KMS-11 (cell line): ENCODE results near the gene NPW.
A peak's percentile ranks its signal among the peaks of the same experiment; 100 is the strongest.

ENCODE experiments used
- H2AFZ ChIP-seq: fragments of 200-600 bp; sonication (generic); 2 replicates; pipeline ENCODE4 v1.6.1; 2016; ENCODE audit warnings: antibody characterized with exemption, mixed run types, low read depth
- H3K27ac ChIP-seq: fragments of 200-600 bp; sonication (generic); 2 replicates; pipeline ENCODE4 v1.6.1; 2016; ENCODE audit warnings: mild to moderate bottlenecking, mixed run types
- H3K27me3 ChIP-seq: fragments of 200-600 bp; sonication (generic); 2 replicates; pipeline ENCODE4 v1.6.1; 2017; ENCODE audit warnings: mild to moderate bottlenecking, low read depth, mixed run types, moderate library complexity; ENCODE audit not compliant: insufficient read depth
- H3K36me3 ChIP-seq: fragments of 200-600 bp; sonication (generic); 2 replicates; pipeline ENCODE4 v1.6.1; 2017; ENCODE audit warnings: mild to moderate bottlenecking, mixed run types; ENCODE audit not compliant: insufficient read depth
- H3K4me1 ChIP-seq: fragments of 200-600 bp; sonication (generic); 2 replicates; pipeline ENCODE4 v1.6.1; 2016; ENCODE audit warnings: mild to moderate bottlenecking, low read depth, mixed run types; ENCODE audit not compliant: poor library complexity, severe bottlenecking
- H3K4me2 ChIP-seq: fragments of 200-600 bp; sonication (generic); 2 replicates; pipeline ENCODE4 v1.7.0; 2016; ENCODE audit warnings: mild to moderate bottlenecking, mixed run types
- H3K4me3 ChIP-seq: fragments of 200-600 bp; sonication (generic); IDR thresholded peaks from 2 replicates; pipeline ENCODE4 v1.6.1; 2017; ENCODE audit warnings: low read depth, low read length, mixed read lengths; ENCODE audit not compliant: insufficient read depth
- H3K79me2 ChIP-seq: fragments of 200-600 bp; sonication (generic); 2 replicates; pipeline ENCODE4 v1.6.1; 2016; ENCODE audit warnings: low read depth, mixed run types; ENCODE audit not compliant: insufficient read depth
- H3K9ac ChIP-seq: fragments of 200-600 bp; sonication (generic); 2 replicates; pipeline ENCODE4 v1.6.1; 2016; ENCODE audit warnings: mild to moderate bottlenecking, mixed run types
- H4K20me1 ChIP-seq: fragments of 200-600 bp; sonication (generic); 2 replicates; pipeline ENCODE4 v1.6.1; 2016; ENCODE audit warnings: mild to moderate bottlenecking, mixed run types; ENCODE audit not compliant: insufficient read depth
- CTCF ChIP-seq: fragments of 200-600 bp; sonication (generic); conservative IDR thresholded peaks from 2 replicates; pipeline ENCODE4 v1.6.1; 2017; ENCODE audit warnings: low read depth, mild to moderate bottlenecking, antibody characterized with exemption, low read length, moderate library complexity, mixed read lengths

NPW gene

GRCh38 chr16:1991588-1991947, 28.0 kb upstream of the NPW start:
- Histone ChIP-seq H3K36me3 (no peaks in the 10 kb centered on the region), H3K79me2 (no peaks in the 10 kb centered on the region), H3K4me2 (peak overlapping the region; percentile 31; the same call in 1 of the 2 replicates), H3K4me3 (no peak overlapping the region), H3K27ac (no peak overlapping the region), H3K9ac (no peak overlapping the region), H4K20me1 (no peaks in the 10 kb centered on the region), H3K27me3 (peaks cover 5% of the 10 kb centered on the region), H3K4me1 (peaks cover 23% of the 10 kb centered on the region), H2AFZ (no peak overlapping the region)
- TF ChIP-seq CTCF, result no peak

GRCh38 chr16:1991948-1992703, 27.5 kb upstream of the NPW start:
- no peak overlapping the region for H3K9ac ChIP-seq
- TF ChIP-seq CTCF, result no peak
- no peaks in the 10 kb centered on the region for H4K20me1 ChIP-seq
- H3K79me2 ChIP-seq, result no peaks in the 10 kb centered on the region
- peak overlapping the region; percentile 81 for H2AFZ ChIP-seq
- no peaks in the 10 kb centered on the region for H3K36me3 ChIP-seq
- peaks cover 23% of the 10 kb centered on the region for H3K4me1 ChIP-seq
- no peak overlapping the region for H3K27ac ChIP-seq
- H3K4me3 ChIP-seq, result no peak overlapping the region
- peak overlapping the region; percentile 31; the same call in 1 of the 2 replicates for H3K4me2 ChIP-seq
- H3K27me3 ChIP-seq, result peaks cover 5% of the 10 kb centered on the region

DNA sequence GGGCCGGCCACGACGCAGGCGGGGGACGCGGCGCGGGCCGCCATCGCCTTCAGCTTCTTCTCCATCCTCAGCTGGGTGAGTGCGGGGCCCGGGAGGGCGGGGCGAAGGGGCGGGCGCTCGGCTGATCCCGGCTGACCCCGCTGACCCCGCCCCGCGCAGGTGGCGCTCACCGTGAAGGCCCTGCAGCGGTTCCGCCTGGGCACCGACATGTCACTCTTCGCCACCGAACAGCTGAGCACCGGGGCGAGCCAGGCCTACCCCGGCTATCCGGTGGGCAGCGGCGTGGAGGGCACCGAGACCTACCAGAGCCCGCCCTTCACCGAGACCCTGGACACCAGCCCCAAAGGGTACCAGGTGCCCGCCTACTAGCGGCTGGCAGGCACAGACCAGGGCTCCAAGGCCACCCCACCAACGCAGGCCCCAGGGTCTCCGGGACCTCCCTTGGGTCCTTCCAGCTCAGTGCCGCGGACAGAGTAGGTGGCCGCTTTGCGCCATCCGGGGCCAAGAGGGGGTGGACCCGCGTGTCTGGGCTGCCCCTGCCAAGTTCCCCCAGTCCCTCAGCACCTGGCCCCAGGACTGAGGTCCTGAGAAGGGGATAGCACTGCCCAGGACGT, 26.8 kb upstream of the NPW start:
- no peak for TF ChIP-seq CTCF
- Histone ChIP-seq H3K36me3 (no peaks in the 10 kb centered on the region), H4K20me1 (no peaks in the 10 kb centered on the region), H3K27me3 (peaks cover 5% of the 10 kb centered on the region), H3K4me3 (no peak overlapping the region), H3K27ac (no peak overlapping the region), H3K79me2 (no peaks in the 10 kb centered on the region), H3K9ac (no peak overlapping the region), H3K4me1 (peaks cover 23% of the 10 kb centered on the region), H2AFZ (peak overlapping the region; percentile 81; the same call in 1 of the 2 replicates), H3K4me2 (no peak overlapping the region)

DNA sequence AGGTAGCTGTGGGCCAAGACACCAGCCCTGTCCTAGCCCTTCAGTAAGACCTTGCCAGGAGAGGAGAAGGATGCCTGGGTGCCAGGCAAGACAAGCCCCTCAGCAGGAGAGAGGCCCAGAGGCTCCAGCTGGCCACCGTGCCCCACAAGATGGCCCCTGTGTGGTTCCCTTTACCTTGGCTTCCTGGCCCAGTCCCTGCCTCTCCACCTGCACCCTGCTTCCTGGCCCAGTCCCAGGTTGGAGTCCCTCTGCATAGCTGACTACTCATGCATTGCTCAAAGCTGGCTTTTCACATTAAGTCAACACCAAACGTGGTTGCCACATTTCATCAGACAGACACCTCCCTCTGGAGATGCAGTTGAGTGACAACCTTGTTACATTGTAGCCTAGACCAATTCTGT, 25.9 kb upstream of the NPW start:
- Histone ChIP-seq H3K27ac (no peak overlapping the region), H3K9ac (no peak overlapping the region), H3K79me2 (no peaks in the 10 kb centered on the region), H3K36me3 (no peaks in the 10 kb centered on the region), H3K27me3 (peaks cover 5% of the 10 kb centered on the region), H3K4me1 (peaks cover 23% of the 10 kb centered on the region), H3K4me2 (no peak overlapping the region), H2AFZ (no peak overlapping the region), H4K20me1 (no peaks in the 10 kb centered on the region), H3K4me3 (no peak overlapping the region)
- no peak for TF ChIP-seq CTCF
